Dermis blood vessel endothelial cell (primary cell): ENCODE measurements around the gene LMO2. TPM values are rescaled to one million over a fixed set of nuclear protein-coding genes. Genes with fewer than 3 reads are reported as not detected.
"Not testable (repeated sequence)": the region's sequence is repeated elsewhere in the genome, so short reads cannot be mapped to it uniquely, and the experiment has no call there.

Source experiments
- DNase-seq: peaks from one replicate; pipeline ENCODE4 v3.0.0; 2010
- total RNA-seq: library from RNA; depleted of rRNA; stranded (reverse); fragments of >200 nt; gene quantifications from 2 replicates; pipeline ENCODE4 v1.2.3, GENCODE V29; 2014

Gene LMO2
- total RNA-seq, 1 donor from 2014 or later = 149 TPM

- DNase-seq = no peak
These were observed 32.6 kb downstream of the LMO2 start for GRCh38 chr11:33859306-33859705.

- DNase-seq = peak; percentile 91
These were observed 33.9 kb downstream of the LMO2 start for GRCh38 chr11:33857933-33858371.

GRCh38 chr11:33855500-33855899, 36.4 kb downstream of the LMO2 start:
- no peak for DNase-seq

GRCh38 chr11:33848717-33849390, 43.0 kb downstream of the LMO2 start:
- no peak for DNase-seq

- no peak for DNase-seq
These were observed 44.6 kb downstream of the LMO2 start for GRCh38 chr11:33847251-33847650.

- DNase-seq = no peak
These were observed 47.6 kb downstream of the LMO2 start for GRCh38 chr11:33844236-33844635.

- DNase-seq = no peak
These were observed 48.9 kb downstream of the LMO2 start for GRCh38 chr11:33843018-33843417.

GRCh38 chr11:33842236-33842915, 49.5 kb downstream of the LMO2 start:
- no peak for DNase-seq

GRCh38 chr11:33838234-33838633, 53.6 kb downstream of the LMO2 start:
- DNase-seq = not testable (repeated sequence)

GRCh38 chr11:33837334-33837733, 54.5 kb downstream of the LMO2 start:
- DNase-seq = not testable (repeated sequence)

- peak; percentile 71 for DNase-seq
These were observed 56.6 kb downstream of the LMO2 start for GRCh38 chr11:33835143-33835878.

GRCh38 chr11:33832676-33833075, 59.2 kb downstream of the LMO2 start:
- DNase-seq = no peak

- DNase-seq = peak; percentile 37
These were observed 60.8 kb downstream of the LMO2 start for GRCh38 chr11:33830903-33831648.

GRCh38 chr11:33829430-33830141, 62.3 kb downstream of the LMO2 start:
- peak; percentile 81 for DNase-seq

- DNase-seq = no peak
These were observed 63.1 kb downstream of the LMO2 start for GRCh38 chr11:33828604-33829429.

- DNase-seq = no peak
These were observed 64.7 kb downstream of the LMO2 start for GRCh38 chr11:33827206-33827605.

- DNase-seq = no peak
These were observed 65.9 kb downstream of the LMO2 start for GRCh38 chr11:33825854-33826560.

- DNase-seq = not testable (repeated sequence)
These were observed 68.9 kb downstream of the LMO2 start for GRCh38 chr11:33822981-33823380.

GRCh38 chr11:33819278-33820035, 72.4 kb downstream of the LMO2 start:
- DNase-seq = no peak
